GM18870 (cell line): ENCODE data around the gene ACTG1.

Experiments
- ATAC-seq: cut with Tn5 transposase; IDR thresholded peaks from one replicate; pipeline ENCODE4 v1.9.1; 2021; ENCODE audit warnings: moderate library complexity; ENCODE audit not compliant: unreplicated experiment

Gene ACTG1

DNA sequence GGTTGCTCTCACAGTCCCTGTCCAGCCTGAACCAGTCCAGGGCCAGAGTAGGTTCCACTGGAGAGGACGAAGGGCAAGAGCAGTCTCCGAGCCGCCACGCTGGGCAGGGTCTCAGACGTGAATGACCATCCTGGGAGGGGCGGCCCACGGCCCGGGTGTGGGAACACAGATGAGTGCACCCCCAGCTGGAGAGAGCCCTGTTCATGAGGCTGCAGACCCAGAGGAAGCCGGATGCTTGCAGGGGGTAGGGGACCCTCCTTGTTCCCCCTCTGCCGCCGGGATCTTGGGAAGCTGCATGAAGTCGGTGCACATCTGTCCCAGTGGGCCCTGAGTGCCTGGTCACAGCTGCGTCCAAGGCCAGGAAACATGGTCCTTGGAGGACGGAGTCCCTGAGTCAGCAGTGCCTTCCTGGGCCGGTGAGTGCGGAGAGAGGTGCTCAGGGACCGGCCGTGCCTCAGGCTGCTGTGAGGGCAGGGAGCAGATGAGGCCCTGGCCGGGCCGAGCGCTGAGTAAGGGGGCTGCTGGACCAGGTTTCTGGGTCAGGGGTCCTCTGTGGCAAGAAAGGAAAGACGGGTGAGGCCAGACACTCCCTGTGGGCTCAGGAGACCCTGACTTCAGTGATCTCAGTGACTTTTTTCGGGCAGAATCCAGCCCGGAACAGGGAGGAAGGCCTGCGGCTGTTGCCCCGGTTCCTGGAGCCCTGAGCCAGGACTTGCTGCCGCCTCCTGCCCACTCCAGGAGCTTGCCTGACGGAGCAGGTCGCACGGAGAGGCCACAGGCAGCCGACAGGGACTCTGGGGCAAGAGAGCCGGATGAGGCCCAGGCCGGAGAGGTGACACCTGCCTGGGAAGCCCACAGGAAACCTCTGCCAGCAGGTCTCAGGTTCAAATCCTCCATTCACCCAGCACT, 45.8 kb downstream of the ACTG1 start:
- ATAC-seq, result no peak

DNA sequence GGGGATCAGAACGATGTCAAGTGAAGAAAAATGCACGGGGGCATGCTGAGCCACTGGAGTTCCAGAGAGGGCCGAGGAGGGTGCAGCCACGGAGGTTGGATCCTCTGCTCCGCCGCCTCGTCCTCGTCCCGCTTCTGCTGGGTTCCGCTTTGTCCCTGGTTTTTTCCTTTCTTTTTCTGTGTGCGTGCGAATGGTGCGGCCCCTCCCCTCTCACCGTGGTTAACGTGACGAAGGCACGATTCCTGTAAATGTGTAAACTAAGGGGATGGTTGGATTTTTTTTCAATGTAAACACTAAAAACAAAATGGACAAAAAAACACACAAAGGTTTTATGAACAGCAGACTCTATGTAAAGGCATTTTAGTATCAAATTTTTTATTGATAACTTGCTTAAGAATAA, 46.7 kb downstream of the ACTG1 start:
- no peak for ATAC-seq

GRCh38 chr17:81464586-81464985, 48.0 kb downstream of the ACTG1 start:
- ATAC-seq, result no peak

GRCh38 chr17:81463506-81463905, 49.1 kb downstream of the ACTG1 start:
- ATAC-seq, result no peak

- ATAC-seq, result no peak
Measured at GRCh38 chr17:81462506-81463125, 50.0 kb downstream of the ACTG1 start.

DNA sequence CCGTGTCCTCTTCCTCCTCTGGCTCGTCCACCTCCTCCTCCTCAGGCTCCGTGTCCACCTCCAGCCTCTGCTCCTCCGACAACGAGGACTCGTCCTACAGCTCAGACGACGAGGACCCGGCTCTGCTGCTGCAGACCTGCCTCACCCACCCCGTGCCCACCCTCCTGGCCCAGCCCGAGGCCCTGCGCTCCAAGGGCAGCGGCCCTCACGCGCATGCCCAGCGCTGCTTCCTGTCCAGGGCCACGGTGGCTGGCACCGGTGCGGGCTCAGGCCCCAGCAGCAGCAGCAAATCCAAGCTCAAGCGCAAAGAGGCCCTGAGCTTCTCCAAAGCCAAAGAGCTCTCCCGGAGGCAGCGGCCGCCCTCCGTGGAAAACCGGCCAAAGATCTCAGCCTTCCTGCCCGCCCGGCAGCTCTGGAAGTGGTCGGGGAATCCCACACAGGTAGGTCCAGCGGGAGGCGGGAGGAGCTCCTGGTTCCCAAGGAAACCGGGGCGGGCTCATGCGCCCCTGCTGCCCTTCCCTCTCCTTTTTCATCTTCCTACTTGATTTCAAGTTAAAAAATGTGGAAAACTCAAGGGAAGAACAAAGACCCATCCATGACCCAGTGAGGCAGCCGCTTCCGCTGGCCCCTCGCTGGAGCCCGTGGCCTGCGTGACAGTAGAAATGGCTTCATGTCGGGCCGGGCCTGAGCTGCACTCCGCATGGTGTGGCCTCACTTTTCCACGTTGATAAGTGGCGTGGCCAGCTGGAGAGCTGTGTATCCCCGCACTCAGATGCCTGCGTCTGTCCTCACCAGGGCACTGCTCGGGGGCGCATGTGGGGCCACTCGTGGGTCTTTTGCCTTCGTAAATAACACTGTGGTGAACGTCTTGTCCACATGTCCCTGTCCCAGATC, 50.7 kb downstream of the ACTG1 start:
- no peak for ATAC-seq

DNA sequence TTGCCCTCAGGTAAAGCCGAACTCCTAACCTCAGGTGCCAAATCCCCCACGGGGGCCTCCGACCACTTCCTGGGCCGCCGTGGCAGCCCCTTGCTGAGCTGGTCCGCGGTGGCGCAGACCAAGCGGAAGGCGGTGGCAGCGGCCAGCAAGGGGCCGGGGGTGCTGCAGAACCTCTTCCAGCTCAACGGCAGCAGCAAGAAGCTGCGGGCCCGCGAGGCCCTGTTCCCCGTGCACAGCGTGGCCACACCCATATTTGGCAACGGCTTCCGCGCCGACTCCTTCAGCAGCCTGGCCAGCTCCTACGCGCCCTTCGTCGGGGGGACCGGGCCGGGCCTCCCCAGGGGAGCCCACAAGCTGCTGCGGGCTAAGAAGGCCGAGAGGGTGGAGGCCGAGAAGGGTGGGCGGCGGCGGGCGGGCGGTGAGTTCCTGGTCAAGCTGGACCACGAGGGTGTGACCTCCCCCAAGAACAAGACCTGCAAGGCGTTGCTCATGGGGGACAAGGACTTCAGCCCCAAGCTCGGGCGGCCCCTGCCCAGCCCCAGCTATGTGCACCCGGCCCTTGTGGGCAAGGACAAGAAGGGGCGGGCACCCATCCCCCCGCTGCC, 51.6 kb downstream of the ACTG1 start:
- no peak for ATAC-seq
